Kidney epithelial cell (primary cell): ENCODE data around the gene TEX35. TPM values are rescaled to one million over a fixed set of nuclear protein-coding genes. Genes with fewer than 3 reads are reported as not detected.
"Not testable (repeated sequence)": the region's sequence is repeated elsewhere in the genome, so short reads cannot be mapped to it uniquely, and the experiment has no call there.

Experiments used
- DNase-seq: peaks from one replicate; pipeline ENCODE4 v3.0.0-alpha.2; 2010; ENCODE audit warnings: low read depth
- H3K27me3 ChIP-seq: 2 replicates; pipeline ENCODE4 v1.6.0; 2011; ENCODE audit warnings: low read length; ENCODE audit not compliant: control insufficient read depth, insufficient read depth
- H3K36me3 ChIP-seq: 2 replicates; pipeline ENCODE4 v1.5.1; 2011; ENCODE audit warnings: low read length; ENCODE audit not compliant: control insufficient read depth, insufficient read depth
- H3K4me3 ChIP-seq: 2 replicates; pipeline ENCODE4 v1.5.1; 2011; ENCODE audit warnings: low read depth, mild to moderate bottlenecking, control low read depth, low read length
- CTCF ChIP-seq: IDR thresholded peaks from 2 replicates; pipeline ENCODE4 v1.5.1; 2011; ENCODE audit warnings: mild to moderate bottlenecking, moderate library complexity, low read length, control low read depth, inconsistent platforms; ENCODE audit not compliant: insufficient read depth, poor library complexity, severe bottlenecking
- total RNA-seq: library from RNA; depleted of rRNA; stranded (reverse); fragments of >200 nt; gene quantifications from 2 replicates; pipeline ENCODE4 v1.2.3, GENCODE V29; 2015

Gene TEX35
- total RNA-seq, 1 donor from 2014 or later: not detected

DNA sequence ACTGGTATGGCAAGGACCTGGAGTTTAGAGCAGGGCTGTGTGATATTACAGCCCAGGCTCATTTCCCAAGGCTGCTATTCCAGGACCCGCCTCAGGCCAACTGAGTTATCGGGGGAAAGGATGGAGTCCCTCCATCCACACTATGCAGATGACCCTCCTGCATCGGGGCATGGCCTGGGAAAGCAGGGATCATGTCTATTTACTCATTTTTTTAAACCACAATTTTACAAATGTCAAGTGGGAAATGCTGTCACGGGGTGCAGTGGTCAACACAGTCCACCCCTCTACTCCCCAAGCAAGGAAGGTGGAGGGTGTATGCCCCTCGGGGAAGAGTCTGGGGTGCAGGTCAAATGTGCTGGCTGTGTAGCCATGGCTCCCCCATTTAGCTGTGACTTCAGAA lies 10.1 kb upstream of the TEX35 start:
- DNase-seq: no peak
- no peaks in the 10 kb centered on the region for H3K36me3 ChIP-seq
- no peak for TF ChIP-seq CTCF
- H3K27me3 ChIP-seq: no peaks in the 10 kb centered on the region
- no peak overlapping the region for H3K4me3 ChIP-seq

DNA sequence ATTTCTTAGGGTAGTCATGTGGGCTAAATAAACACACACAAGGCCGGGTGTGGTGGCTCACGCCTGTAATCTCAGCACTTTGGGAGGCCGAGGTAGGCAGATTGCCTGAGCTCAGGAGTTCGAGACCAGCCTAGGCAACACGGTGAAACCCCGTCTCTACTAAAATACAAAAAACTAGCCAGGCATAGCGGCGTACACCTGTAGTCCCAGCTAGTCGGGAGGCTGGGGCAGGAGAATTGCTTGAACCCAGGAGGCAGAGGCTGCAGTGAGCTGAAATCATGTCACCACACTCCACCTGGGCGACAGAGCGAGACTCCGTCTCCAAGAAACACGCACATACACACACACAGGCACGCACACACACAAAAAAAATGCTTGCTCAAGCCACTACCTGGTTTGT lies 9.6 kb upstream of the TEX35 start:
- H3K4me3 ChIP-seq, H3K36me3 ChIP-seq, DNase-seq, H3K27me3 ChIP-seq: not testable (repeated sequence)

DNA sequence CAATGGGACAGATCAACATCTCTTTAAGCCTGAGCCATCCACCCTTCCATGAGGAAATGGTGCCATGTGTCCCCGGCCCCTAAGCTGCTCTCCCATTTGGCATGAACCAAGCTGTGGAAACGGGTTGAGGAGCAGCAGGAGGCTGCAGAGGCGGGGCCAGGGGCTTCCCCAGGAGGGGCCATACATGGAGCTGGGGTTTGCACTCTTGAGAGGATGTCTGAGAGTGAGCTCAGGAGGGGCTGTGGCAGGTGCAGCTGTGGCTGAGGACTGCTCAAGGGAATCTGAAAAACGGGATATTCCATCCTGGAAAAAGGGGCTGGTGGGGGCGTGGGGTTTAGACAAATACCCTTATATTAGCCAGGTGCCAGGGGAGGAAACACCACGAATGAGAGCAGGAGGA lies 9.1 kb upstream of the TEX35 start:
- H3K4me3 ChIP-seq: no peak overlapping the region
- no peaks in the 10 kb centered on the region for H3K27me3 ChIP-seq
- no peaks in the 10 kb centered on the region for H3K36me3 ChIP-seq
- TF ChIP-seq CTCF: no peak
- DNase-seq: no peak

GRCh38 chr1:178504286-178504685 lies 8.6 kb upstream of the TEX35 start:
- no peak for TF ChIP-seq CTCF
- Histone ChIP-seq H3K27me3 (no peaks in the 10 kb centered on the region), H3K36me3 (no peaks in the 10 kb centered on the region), H3K4me3 (no peak overlapping the region)
- DNase-seq: no peak

GRCh38 chr1:178506177-178506576 lies 6.7 kb upstream of the TEX35 start:
- Histone ChIP-seq H3K36me3 (no peaks in the 10 kb centered on the region), H3K4me3 (no peak overlapping the region), H3K27me3 (no peaks in the 10 kb centered on the region)
- TF ChIP-seq CTCF: no peak
- DNase-seq: no peak

- TF ChIP-seq CTCF: no peak
- H3K27me3 ChIP-seq: no peaks in the 10 kb centered on the region
- H3K36me3 ChIP-seq: no peaks in the 10 kb centered on the region
- no peak for DNase-seq
- no peak overlapping the region for H3K4me3 ChIP-seq
Observed at GRCh38 chr1:178506669-178507068, 6.2 kb upstream of the TEX35 start.

- no peak for DNase-seq
- TF ChIP-seq CTCF: no peak
- no peaks in the 10 kb centered on the region for H3K36me3 ChIP-seq
- H3K4me3 ChIP-seq: no peak overlapping the region
- H3K27me3 ChIP-seq: no peaks in the 10 kb centered on the region
Observed at GRCh38 chr1:178509414-178510007, 3.4 kb upstream of the TEX35 start.
